Liver (tissue), 9 donors: ENCODE measurements around the gene MYO3B. TPM values are rescaled to one million over a fixed set of nuclear protein-coding genes. Genes with fewer than 3 reads are reported as not detected.

Source experiments
- DNase-seq: peaks from one replicate; pipeline ENCODE4 v3.0.0-alpha.2; 2017; ENCODE audit warnings: low spot score
- H3K27ac ChIP-seq, 2 donors: one replicate each; pipeline ENCODE4 v1.7.0; 2013; ENCODE audit warnings: inconsistent platforms in 2 of 2, low read length in 2 of 2, control low read depth in 1 of 2, low read depth in 1 of 2, mild to moderate bottlenecking in 1 of 2
- H3K27me3 ChIP-seq, 4 donors: one replicate each; pipeline versions ENCODE4 v1.6.1 to v1.7.0; 2013; ENCODE audit warnings: low read length in 3 of 4, inconsistent platforms in 1 of 4, mild to moderate bottlenecking in 1 of 4, moderate library complexity in 1 of 4; ENCODE audit not compliant: control insufficient read depth in 4 of 4, insufficient read depth in 4 of 4
- H3K36me3 ChIP-seq, 4 donors: one replicate each; pipeline versions ENCODE4 v1.6.1 to v1.7.0; 2013; ENCODE audit warnings: low read length in 3 of 4, mild to moderate bottlenecking in 3 of 4, low read depth in 1 of 4, moderate library complexity in 1 of 4; ENCODE audit not compliant: control insufficient read depth in 4 of 4, insufficient read depth in 3 of 4
- H3K4me1 ChIP-seq, 4 donors: one replicate each; pipeline versions ENCODE4 v1.6.1 to v1.7.0; 2013; ENCODE audit warnings: low read length in 3 of 4, mild to moderate bottlenecking in 3 of 4, moderate library complexity in 1 of 4; ENCODE audit not compliant: control insufficient read depth in 4 of 4, insufficient read depth in 4 of 4
- H3K4me3 ChIP-seq, 3 donors: one replicate each; pipeline versions ENCODE4 v1.6.1 to v1.7.0; 2013; ENCODE audit warnings: low read length in 3 of 3, control low read depth in 1 of 3, low read depth in 1 of 3, mild to moderate bottlenecking in 1 of 3
- H3K9ac ChIP-seq, 2 donors: one replicate each; pipeline ENCODE4 v1.7.0; 2013; ENCODE audit warnings: low read length in 2 of 2, mild to moderate bottlenecking in 2 of 2, moderate library complexity in 2 of 2, control low read depth in 1 of 2, low read depth in 1 of 2
- H3K9me3 ChIP-seq, 4 donors: one replicate each; pipeline versions ENCODE4 v1.6.1 to v1.7.0; 2013; ENCODE audit warnings: low read length in 3 of 4; ENCODE audit not compliant: control insufficient read depth in 4 of 4
- ATF3 ChIP-seq: IDR thresholded peaks from 2 replicates; pipeline ENCODE4 v1.6.1; 2016; ENCODE audit warnings: antibody characterized with exemption
- CTCF ChIP-seq: fragments of 150-350 bp; IDR thresholded peaks from 2 replicates; pipeline ENCODE4 v1.5.1; 2017; ENCODE audit warnings: improper control_type of control experiment, low read depth, low read length; ENCODE audit not compliant: missing input control
- EGR1 ChIP-seq, 2 donors: IDR thresholded peaks; 2 replicates each; pipeline ENCODE4 v1.6.1; 2016 to 2018; ENCODE audit warnings: antibody characterized with exemption in 2 of 2, low read depth in 2 of 2
- FOXA1 ChIP-seq: IDR thresholded peaks from 2 replicates; pipeline ENCODE4 v1.6.1; 2016; ENCODE audit warnings: antibody characterized with exemption
- FOXA2 ChIP-seq: IDR thresholded peaks from 2 replicates; pipeline ENCODE4 v1.6.1; 2016; ENCODE audit warnings: antibody characterized with exemption
- GABPA ChIP-seq, 2 donors: IDR thresholded peaks in 1 of 2; conservative IDR thresholded peaks in 1 of 2; 2 replicates each; pipeline ENCODE4 v1.6.1; 2016; ENCODE audit warnings: antibody characterized with exemption in 2 of 2, mild to moderate bottlenecking in 1 of 2, moderate library complexity in 1 of 2
- HNF4A ChIP-seq, 2 donors: conservative IDR thresholded peaks; 2 replicates each; pipeline ENCODE4 v1.6.1; 2016; ENCODE audit warnings: antibody characterized with exemption in 2 of 2, mild to moderate bottlenecking in 2 of 2
- HNF4G ChIP-seq: IDR thresholded peaks from 2 replicates; pipeline ENCODE4 v1.6.1; 2016; ENCODE audit warnings: antibody characterized with exemption
- JUND ChIP-seq, 2 donors: IDR thresholded peaks; 2 replicates each; pipeline ENCODE4 v1.6.1; 2016; ENCODE audit warnings: antibody characterized with exemption in 2 of 2
- MAX ChIP-seq: IDR thresholded peaks from 2 replicates; pipeline ENCODE4 v1.6.1; 2016; ENCODE audit warnings: antibody characterized with exemption
- NR2F2 ChIP-seq: IDR thresholded peaks from 2 replicates; pipeline ENCODE4 v1.6.1; 2016; ENCODE audit warnings: antibody characterized with exemption
- RAD21 ChIP-seq, 2 donors: IDR thresholded peaks; 2 replicates each; pipeline ENCODE4 v1.6.1; 2016; ENCODE audit warnings: antibody characterized with exemption in 2 of 2, mild to moderate bottlenecking in 2 of 2
- REST ChIP-seq: IDR thresholded peaks from 2 replicates; pipeline ENCODE4 v1.6.1; 2016; ENCODE audit warnings: antibody characterized with exemption, mild to moderate bottlenecking
- RXRA ChIP-seq, 2 donors: IDR thresholded peaks; 2 replicates each; pipeline ENCODE4 v1.6.1; 2017 to 2018; ENCODE audit warnings: antibody characterized with exemption in 2 of 2, mild to moderate bottlenecking in 1 of 2
- SP1 ChIP-seq: IDR thresholded peaks from 2 replicates; pipeline ENCODE4 v1.6.1; 2018; ENCODE audit warnings: antibody characterized with exemption, mild to moderate bottlenecking
- TAF1 ChIP-seq: conservative IDR thresholded peaks from 2 replicates; pipeline ENCODE4 v1.6.1; 2016; ENCODE audit warnings: antibody characterized with exemption, mild to moderate bottlenecking
- YY1 ChIP-seq: IDR thresholded peaks from 2 replicates; pipeline ENCODE4 v1.6.1; 2016; ENCODE audit warnings: antibody characterized with exemption, mild to moderate bottlenecking
- ZBTB33 ChIP-seq: IDR thresholded peaks from 2 replicates; pipeline ENCODE4 v1.6.1; 2016; ENCODE audit warnings: antibody characterized with exemption
- WGBS: extraction: QIAGEN DNeasy Blood & Tissue Kit; methylation state at CpG from one replicate; pipeline ENCODE4 v1.1.7; 2013; 5-methylcytosine and 5-hydroxymethylcytosine counted together
- polyA plus RNA-seq, 2 donors: library from polyadenylated mRNA; stranded (reverse) in 1 of 2; unstranded in 1 of 2; fragments of 200-250 nt in 1 of 2; fragments of >200 nt in 1 of 2; fragmentation: Nextera tagmentation in 1 of 2; extraction: Ambion mirVana in 1 of 2; gene quantifications; one replicate each; pipeline versions ENCODE4 v1.2.1 to v1.2.3, GENCODE V29; 2013 to 2015
- total RNA-seq, 2 donors: library from RNA; depleted of rRNA; stranded (reverse); fragments of >200 nt; gene quantifications; one replicate each; pipeline ENCODE4 v1.2.3, GENCODE V29; 2014
- donor health status: healthy.
- donor health status: healthy.
- donor health status: healthy.
- donor health status: healthy.
- donor health status: healthy.

MYO3B gene
- total and polyA plus RNA-seq, 4 donors, result under 0.01 to 0.05 TPM; not detected in 2

- H3K27ac ChIP-seq, result no peak overlapping the region
- WGBS, result 95% methylated on average over 10 of the region's 10 CpGs
- DNase-seq, result no peak
- no peaks in the 10 kb centered on the region for H3K4me1 ChIP-seq
- H3K9ac ChIP-seq, result no peak overlapping the region
- no peak for TF ChIP-seq JUND (IDR thresholded peaks at IDR 0.05)
- TF ChIP-seq GABPA (IDR thresholded peaks at IDR 0.05 in 1 of 2, conservative IDR thresholded peaks at IDR 0.05 in 1 of 2), result no peak
- no peak for TF ChIP-seq EGR1 (IDR thresholded peaks at IDR 0.05; ENCODE audit: low read depth in 2 of 2)
- TF ChIP-seq YY1, result no peak
- no peak for TF ChIP-seq FOXA1
- TF ChIP-seq TAF1, result no peak
- TF ChIP-seq ATF3, result no peak
- no peak for TF ChIP-seq CTCF
- no peak for TF ChIP-seq SP1
- no peak for TF ChIP-seq REST
- TF ChIP-seq RXRA (IDR thresholded peaks at IDR 0.05), result no peak
- TF ChIP-seq HNF4A (conservative IDR thresholded peaks at IDR 0.05), result no peak
- TF ChIP-seq RAD21 (IDR thresholded peaks at IDR 0.05), result no peak
- TF ChIP-seq NR2F2, result no peak
- TF ChIP-seq FOXA2, result no peak
- TF ChIP-seq HNF4G, result no peak
- no peak for TF ChIP-seq MAX
- no peak for TF ChIP-seq ZBTB33
- no peak overlapping the region for H3K4me3 ChIP-seq
- H3K9me3 ChIP-seq, result no peaks in the 10 kb centered on the region
- no peaks in the 10 kb centered on the region for H3K27me3 ChIP-seq
- H3K36me3 ChIP-seq, result no peaks in the 10 kb centered on the region
These were observed 400.7 kb downstream of the MYO3B start for GRCh38 chr2:170578606-170579005.

GRCh38 chr2:170579511-170579910 is 401.6 kb downstream of the MYO3B start:
- no peaks in the 10 kb centered on the region for H3K9me3 ChIP-seq
- H3K27ac ChIP-seq, result no peak overlapping the region
- H3K9ac ChIP-seq, result no peak overlapping the region
- no peaks in the 10 kb centered on the region for H3K36me3 ChIP-seq
- no peaks in the 10 kb centered on the region for H3K27me3 ChIP-seq
- no peak for DNase-seq
- no peak overlapping the region for H3K4me3 ChIP-seq
- H3K4me1 ChIP-seq, result no peaks in the 10 kb centered on the region
- 88% methylated on average over 2 of the region's 2 CpGs for WGBS
- TF ChIP-seq YY1 (no peak), HNF4A (conservative IDR thresholded peaks at IDR 0.05) (no peak), RAD21 (IDR thresholded peaks at IDR 0.05) (no peak), MAX (no peak), HNF4G (no peak), JUND (IDR thresholded peaks at IDR 0.05) (no peak), EGR1 (IDR thresholded peaks at IDR 0.05; ENCODE audit: low read depth in 2 of 2) (no peak), TAF1 (no peak), SP1 (no peak), RXRA (IDR thresholded peaks at IDR 0.05) (no peak), NR2F2 (no peak), FOXA1 (no peak), REST (no peak)
